Stimulated activated CD8-positive, alpha-beta memory T cell treated with anti-CD3 and anti-CD28 coated beads, Interleukin-2, amount 100 ng/mL, for 1 hour (primary cell): ENCODE data around the gene ADGRL3.

Experiments
- DNase-seq, 2 donors: peaks; one replicate each; pipeline ENCODE4 v3.0.0-alpha.2; 2020; ENCODE audit warnings: low read depth in 2 of 2

Gene ADGRL3

DNA sequence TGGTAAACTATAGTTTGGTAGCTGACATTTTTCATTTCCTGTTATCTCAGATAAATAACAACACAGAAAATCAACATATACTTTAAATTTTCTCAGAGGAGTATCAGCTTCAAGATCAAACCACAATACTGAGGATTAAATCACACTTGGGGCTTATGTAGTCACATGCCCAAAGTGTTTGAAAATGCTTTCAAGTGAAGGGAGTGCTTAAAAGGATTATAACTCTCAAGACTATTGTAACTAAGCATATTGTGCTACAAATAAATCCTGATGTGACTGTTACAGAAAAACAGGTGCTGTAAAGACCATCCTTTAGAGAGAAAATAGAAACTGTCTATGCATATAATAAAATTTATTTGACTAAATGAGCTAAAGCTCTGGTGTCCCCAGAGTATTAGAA lies 887.6 kb downstream of the ADGRL3 start:
- no peak for DNase-seq

DNA sequence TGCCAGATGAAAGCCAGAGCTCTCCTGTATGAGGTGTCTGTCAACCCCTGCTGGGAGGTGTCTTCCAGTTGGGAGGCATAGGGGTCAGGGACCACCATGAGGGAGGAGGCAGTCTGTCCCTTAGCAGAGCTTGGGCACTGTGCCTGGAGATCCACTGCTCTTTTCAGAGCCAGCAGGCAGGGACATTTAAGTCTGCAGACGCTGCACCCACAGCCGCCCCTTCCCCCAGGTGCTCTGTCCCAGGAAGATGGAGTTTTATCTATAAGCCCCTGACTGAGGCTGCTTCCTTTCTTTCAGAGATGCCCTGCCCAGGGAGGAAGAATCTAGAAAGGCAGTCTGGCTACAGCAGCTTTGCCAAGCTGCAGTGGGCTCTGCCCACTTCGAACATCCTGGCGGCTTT lies 893.6 kb downstream of the ADGRL3 start:
- DNase-seq: no peak

DNA sequence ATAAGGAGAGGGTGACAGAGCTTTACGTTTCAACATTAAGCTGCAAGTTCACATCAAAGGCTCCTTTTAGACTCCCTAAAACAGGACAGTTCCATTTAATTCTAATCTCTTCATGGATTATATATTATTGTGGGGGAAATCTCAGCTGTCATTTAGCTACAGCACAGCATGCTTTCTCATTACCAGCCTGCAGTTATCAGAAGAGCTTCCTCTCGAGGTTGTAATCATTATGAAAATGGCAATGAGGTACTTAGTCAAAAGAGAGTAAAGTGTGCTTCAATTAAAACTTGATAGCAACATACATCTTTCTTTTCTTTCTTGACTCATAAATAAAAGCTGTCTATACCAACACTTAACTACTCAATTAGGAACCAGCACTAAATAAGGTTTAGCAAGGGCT lies 896.8 kb downstream of the ADGRL3 start:
- DNase-seq: no peak

DNA sequence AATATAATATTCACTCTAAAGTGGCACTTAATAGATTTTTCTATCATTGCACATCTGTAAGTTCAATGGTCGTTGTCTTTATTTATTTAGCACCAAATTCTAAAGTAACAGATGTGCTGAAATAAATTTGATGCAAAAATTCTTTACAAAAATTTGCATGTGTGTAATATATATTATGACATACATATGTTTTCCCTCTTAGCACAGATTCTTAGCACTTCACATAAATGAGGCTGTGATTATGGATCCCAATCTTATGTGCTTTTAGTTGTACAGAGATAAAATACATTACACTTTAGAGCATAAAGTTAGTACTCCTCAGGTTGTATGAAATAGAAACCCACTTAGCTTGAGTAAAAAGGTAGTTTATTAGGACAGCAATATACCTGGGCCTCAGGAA lies 915.1 kb downstream of the ADGRL3 start:
- DNase-seq: no peak

DNA sequence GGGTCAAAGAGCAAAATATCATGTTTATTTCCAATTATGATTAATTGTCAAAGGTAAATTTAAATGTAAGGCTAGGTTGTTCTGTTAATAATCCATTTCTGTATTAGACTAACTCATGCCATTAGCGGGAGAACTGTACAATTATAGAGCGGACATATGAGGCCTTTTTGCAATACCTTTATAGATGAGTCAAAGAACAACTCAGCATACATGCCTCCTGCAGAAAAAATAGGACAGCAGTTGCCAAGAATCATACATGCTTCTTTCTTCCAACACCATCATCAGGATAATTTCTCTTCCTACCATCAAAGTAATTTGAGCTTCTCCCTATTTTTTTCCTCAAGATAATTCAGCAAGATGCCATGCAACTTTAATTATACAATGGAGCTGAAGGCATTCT lies 917.8 kb downstream of the ADGRL3 start:
- no peak for DNase-seq

DNA sequence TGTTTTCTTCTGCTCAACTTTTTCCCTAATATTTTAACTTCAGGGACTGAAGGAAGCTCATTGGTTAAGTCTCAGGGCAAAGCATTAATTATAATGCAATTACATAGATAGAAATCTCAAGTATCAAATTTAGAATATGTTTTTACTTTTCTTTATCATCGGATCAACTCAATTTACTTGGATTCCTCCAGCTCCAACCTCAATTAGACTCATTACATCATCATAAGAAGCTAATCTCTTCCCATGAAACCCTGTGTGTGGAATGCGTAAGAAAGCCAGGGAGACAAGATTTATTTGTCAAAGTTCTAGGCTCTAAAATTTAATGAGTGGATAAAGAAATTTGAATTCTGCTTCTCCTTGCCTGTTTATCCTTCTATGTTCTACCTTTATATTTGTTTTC lies 918.4 kb downstream of the ADGRL3 start:
- no peak for DNase-seq

DNA sequence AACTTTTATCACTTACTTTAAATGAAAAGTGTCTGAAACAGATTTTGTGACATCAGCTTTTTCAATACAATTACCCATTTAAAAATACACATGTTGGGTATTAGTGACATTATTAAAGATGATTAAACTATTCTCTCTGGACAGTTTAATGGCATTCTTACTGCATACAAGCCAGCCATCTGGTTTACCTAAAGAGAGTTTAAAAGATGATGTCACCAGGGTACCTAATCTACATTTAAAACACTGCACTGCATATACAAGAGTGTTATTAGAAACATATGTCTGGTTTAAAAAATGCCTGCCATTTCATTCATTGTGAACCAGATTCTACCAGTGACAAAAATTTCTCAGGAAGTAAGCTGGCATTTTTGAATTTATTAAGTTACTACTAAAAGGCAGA lies 919.1 kb downstream of the ADGRL3 start:
- no peak for DNase-seq

DNA sequence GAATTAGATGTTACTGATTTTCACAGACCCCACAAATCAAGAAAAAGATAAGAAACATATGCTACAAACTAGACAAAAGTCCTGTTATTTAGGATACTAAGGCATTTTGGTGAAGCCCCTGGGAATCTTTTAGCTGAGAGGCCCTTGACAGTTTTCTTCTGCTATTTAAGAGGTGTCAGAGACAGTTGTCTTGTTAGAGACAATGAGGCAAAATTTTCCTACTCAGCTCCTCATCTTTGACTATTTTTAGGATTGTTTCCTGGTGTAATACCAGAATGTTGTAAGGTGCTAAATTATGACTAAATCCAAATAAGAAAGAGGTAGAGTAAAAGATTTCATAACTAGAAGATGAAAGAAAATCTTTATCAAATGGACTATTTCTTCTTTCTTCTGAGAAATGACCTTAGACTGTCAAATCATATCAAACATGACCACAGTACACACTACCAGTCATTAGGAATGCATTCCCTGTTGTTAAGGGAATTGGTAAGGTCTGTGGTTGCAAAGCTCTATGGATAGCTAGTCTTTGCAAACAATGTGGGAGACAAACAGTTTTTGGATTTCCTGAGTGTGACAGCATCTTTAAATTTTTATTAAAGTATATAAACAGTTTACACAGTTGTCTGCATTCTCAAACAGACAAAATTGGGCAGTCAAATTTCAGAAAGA lies 926.1 kb downstream of the ADGRL3 start:
- no peak for DNase-seq
